Measurements from ENCODE around the gene PCSK5.

- TF ChIP-seq CTCF (IDR thresholded peaks at IDR 0.05; ENCODE audit: poor library complexity, severe bottlenecking), result no peak
- TF ChIP-seq REST (IDR thresholded peaks at IDR 0.05; ENCODE audit: borderline replicate concordance), result no peak
- no peak for TF ChIP-seq RAD21 (conservative IDR thresholded peaks at IDR 0.05)
- TF ChIP-seq POLR2AphosphoS5 (IDR thresholded peaks at IDR 0.05), result no peak
These were observed 514.9 kb downstream of the PCSK5 start for GRCh38 chr9:76405340-76405739.

Data from neural cell (in vitro differentiated cells).